Stromal cell of bone marrow (primary cell): Measurements from ENCODE around the gene USP35.
"Not testable (repeated sequence)": the region's sequence is repeated elsewhere in the genome, so short reads cannot be mapped to it uniquely, and the experiment has no call there.

Experiments
- DNase-seq: peaks from one replicate; pipeline ENCODE4 v3.0.0-alpha.2; 2012; ENCODE audit warnings: low read depth

USP35 gene

DNA sequence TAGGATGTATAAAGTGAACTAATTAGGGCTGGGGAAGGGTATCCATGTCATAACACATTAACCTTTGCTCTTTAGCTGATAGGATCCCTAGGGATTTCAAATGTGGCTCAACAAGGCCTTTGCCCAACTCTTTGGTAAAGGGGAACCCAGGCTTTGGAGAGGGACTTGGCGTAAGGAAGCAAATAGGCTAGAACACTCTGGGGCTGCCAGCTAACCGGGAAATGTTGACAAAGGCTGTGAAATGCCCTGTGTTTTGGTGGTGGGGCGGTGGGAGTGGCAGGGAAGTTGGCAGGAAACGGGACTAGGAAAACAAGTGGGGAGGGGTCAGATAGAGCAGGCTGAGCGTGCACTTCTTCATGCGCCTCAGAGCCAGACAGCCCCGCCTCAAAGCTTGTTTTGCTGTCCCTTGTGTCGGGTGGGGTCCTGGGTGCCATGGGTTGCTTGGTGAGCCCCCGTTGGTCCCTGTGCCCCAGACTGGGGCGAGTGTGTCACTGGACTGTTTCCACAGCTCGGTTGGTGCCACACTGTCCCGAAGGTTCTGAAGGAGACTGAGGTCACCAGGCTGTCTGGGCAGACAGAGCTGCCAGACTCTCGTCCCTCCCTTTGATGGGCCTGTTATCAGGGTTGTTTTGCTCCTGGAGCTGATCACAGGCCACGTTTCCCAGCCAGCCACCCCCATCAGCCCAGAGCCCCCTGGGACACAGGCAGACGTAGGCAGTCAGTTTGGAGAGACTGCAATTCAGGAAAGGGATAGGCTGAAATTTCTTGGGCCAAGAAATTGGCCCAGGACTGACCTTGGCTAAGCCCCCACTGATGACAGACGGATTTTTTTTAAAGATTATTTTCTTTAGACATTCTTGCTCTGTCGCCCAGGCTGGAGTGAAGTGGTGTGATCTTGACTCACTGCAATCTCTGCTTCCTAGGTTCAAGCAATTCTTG is 19.9 kb upstream of the USP35 start:
- DNase-seq = peak; percentile 97

DNA sequence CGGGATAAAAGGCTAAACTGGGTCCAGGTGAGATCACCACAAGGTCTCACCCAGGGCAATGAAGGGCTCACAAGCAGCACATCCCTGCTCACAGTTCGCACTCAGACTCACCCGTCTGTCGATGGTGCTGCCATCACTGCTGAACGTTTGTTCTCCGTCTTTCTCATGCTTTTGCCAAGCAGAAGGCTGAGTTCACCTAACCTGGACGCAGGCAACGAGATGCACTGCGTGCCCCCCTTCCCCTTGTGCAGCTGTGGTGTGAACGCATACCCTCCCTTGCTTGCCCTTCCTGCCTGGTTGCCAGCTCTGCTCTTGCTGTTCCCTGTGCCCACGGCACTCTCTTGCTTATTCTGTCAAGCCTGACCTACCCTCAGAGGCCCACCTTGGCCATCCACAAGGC is 18.3 kb upstream of the USP35 start:
- no peak for DNase-seq

DNA sequence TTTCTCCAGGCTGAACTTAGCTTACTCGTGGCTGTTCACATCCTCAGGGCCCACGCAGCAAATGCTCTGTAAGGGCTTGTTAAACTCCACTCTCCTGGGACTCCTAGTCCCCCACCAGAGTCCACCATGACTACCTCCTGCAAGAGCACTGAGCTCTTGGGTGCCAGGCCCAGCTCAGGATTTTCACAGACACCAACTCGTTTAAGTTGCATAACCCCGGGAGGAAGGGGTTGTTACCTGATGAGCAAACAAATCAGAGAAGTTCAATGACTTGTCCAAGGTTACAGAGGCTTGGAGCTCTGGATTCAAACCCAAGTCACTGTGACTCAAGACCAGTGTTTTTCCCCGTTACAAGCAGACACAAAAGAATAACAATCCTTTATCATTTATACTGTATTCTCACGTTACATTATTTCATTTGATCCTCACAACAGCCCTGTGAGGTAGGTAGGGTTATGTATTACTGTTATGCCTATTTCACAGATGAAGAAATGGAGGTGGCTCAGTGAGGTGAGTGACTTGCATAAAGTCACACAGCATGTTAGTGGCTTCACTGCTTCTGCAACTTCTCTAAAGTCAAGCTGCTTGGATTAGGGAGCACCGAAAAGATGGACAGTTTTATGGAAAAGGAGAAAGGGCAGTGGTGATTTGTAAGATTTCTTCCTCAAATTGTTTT is 17.7 kb upstream of the USP35 start:
- no peak for DNase-seq

DNA sequence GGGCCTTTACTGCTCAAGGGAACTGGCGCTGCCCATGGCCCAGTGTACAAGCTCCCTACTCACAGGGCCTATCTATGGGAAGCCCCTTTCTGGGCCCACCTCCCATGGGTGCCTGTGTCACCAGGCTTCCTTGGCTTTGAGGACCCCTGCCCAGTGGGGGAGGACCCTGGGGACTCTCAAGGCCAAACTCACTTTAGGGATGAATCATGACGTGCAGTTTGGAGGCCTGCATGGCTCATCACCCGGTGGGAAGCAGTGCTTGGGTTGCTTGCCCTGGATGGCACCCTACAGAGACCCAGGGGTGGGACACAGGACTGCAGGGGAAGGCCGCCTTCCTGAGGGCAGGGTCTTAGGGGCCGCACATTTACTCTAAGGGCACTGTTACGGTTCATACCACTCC is 16.8 kb upstream of the USP35 start:
- DNase-seq = no peak

DNA sequence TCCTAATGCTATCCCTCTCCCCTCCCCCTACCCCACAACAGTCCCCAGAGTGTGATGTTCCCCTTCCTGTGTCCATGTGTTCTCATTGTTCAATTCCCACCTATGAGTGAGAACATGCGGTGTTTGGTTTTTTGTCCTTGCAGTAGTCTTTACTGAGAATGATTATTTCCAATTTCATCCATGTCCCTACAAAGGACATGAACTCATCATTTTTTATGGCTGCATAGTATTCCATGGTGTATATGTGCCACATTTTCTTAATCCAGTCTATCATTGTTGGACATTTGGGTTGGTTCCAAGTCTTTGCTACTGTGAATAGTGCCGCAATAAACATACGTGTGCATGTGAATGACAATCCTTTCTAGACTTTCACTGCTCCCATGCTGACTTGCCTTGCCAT is 12.9 kb upstream of the USP35 start:
- DNase-seq = not testable (repeated sequence)

DNA sequence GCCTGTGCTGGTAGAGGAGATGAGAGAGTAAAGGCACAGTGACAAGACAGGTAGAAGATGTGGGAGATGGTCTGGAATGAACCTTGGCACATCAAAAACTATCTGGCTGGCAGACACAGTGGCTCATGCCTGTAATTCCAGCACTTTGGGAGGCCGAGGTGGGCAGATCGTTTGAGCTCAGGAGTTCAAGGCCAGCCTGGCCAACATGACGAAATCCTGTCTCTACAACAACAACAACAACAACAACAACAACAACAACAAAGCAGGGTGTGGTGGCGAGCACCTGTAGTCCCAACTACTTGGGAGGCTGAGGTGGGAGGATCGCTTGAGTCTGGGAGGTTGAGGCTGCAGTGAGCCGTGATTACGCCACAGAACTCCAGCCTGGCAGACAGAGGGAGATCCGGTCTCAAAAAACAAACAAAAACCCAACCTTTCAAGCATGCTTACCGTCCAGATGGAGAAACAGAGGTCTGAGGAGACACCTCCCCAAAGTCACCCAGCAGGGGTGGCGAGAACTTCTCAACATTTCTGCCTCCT is 12.0 kb upstream of the USP35 start:
- DNase-seq = no peak

DNA sequence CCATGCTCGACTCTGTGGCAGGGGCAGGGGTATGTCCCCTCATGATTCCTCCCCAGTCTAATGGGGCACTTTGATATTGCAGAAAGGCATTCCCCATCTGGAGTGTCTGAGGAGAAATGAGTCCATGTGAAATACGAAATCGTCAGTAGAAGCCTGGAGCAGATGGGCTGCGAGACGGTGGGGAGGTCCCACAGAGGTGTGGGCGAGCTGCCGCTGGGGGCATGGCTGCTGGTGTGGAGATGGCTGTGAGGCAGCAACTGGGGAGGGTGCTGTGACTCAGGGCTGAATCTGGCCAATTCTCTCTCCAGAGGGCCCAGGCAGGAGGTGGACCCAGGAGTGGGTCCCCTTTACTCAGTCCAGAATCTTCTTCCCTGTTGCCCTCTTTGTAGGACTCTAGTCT is 11.5 kb upstream of the USP35 start:
- DNase-seq = no peak

DNA sequence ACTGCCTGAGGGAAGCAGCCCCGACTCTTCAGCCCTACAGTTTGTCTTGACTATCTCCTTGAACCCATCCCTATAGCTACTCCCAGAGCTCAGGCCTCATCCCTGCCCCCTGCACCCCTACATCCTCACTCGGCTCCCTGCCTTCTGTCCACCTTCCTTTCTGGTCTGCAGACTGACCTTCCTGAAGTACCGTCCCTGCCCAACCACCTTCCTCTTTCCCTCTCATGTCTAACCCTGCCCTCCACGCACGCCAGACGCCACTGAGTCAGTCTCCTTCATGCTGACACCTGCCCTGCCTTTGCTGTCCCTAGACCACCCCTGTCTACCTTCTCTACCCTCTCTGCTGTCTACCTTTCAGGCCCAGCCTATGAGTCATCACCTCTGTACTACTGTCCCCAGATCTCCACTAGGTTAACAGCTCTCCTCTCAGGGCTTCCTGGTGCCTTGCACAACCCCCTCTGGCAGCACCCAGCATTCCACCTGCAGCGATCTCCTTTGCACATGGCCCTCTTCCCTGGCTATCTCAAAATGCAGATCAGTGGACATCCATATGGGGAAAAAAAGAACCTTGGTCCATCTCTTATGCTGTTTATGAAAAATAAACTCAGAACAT is 9.2 kb upstream of the USP35 start:
- no peak for DNase-seq

DNA sequence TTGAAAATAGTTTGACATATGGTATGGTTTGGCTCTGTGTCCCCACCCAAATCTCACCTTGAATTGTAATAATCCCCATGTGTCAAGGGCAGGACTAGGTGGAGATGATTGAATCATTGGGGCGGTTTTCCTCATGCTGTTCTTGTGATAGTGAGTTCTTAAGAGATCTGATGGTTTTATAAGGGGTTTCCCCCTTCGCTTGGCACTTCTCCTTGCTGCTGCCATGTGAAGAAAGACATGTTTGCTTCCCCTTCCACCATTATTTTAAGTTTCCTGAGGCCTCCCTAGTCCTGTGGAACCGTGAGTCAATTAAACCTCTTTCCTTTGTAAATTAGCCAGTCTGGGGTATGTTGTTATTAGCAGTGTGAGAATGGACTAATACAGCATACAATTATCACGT is 8.0 kb upstream of the USP35 start:
- no peak for DNase-seq

DNA sequence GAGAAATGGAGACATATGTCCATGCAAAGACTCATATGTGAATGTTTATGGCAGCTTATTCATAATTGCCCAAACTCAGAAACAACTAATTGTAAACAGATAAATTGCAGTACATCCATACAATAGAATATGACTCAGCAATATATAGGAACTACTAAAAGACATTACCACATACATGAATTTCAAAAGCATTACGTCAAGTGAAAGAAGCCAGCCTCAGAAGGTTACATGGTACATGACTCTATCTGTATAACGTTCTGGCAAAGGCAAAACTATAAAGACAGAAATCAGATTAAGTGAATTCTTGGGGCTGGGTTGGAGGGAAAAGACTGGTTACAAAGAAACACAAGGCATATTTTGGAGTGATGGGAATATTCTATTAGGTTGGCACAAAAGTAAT is 7.5 kb upstream of the USP35 start:
- DNase-seq = no peak

DNA sequence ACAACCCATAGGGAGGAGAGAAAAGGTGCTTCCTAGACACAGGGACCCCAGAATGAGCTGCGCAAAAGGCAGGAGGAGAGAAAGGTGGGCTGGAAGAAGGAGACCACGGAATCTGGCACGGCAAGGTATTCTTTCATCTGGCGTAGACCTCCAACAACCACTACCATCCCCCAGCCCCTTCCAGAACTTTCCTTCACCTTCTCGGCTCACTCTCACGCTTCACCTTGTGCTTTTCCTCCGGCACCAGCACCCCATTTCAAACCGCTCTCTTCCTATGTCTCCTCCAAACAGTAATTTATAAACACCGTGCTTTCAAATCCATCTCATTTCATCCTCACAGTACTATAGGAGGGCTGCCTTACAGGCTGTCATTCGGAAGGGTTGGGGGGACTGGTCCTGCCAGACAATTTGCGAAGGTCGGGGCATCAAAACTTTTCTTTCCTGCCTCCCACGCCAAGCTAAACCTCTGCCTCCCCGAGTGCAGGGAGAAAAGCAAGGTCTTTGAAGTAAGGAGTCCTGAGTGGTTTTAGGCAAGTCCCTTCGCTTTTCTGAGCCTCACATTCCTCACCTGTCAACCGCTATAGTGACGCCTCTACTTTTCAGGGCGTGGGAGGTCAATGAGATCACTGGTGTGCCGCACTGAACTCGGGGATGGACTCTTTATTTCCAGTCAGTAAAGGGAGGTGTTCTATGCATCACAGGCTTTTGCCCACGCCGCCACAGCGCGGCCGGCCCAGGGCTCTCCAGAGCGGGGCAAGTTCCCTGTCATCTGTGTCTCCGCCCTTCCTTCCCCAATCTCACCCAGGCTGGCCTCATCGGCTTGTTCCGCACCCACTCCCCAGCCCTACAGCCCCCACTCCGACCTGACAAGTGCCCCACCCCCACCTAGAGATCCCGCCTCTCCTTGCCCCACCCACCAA is 1.1 kb upstream of the USP35 start:
- no peak for DNase-seq

DNA sequence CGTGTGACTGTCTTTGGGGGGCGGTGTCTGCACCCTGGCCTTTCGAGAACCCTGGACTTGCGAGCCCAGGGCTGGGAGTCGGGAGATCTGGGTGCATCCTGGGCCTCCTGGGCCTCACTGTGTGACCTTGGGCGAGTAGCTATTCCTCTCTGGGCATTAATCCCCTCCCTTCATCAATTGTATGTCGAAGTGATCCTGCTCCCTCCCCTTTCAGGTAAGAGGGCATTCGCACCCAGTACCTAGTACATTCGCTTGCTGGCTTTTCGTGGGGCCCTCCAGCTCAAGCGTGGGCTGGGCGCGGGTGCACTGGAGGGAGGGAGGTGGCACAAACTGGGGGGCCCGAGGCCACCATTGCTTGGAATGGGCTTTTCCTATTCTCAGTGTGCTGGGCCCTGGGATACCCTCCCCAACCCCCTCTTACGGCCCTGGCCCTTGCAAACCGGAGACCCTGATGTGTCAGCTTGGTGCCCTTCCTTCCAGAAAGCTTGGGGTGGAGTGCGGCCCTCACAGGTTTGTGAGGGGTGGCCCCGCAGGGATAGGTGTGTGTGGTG is 530 bp downstream of the USP35 start:
- DNase-seq = no peak

DNA sequence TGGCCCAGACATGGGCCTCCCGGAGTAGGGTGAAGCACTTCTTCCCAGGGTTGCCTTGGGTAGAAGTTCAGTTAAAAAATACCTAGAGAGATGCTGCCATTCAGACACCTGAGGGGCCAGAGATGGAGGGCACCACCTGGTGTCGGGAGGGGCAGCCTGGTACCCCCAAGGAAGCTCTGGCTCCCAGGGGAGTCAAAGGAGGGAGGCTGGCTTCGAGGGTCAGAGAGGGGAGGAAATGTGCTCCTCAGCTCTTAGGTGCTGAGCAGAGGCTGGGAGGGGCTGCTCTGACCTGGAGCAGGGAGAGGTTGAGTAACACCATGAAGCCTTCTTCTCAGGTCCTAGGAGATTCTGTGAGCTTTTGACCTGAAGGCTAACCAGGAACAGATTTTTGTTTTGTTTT is 1.1 kb downstream of the USP35 start:
- no peak for DNase-seq

DNA sequence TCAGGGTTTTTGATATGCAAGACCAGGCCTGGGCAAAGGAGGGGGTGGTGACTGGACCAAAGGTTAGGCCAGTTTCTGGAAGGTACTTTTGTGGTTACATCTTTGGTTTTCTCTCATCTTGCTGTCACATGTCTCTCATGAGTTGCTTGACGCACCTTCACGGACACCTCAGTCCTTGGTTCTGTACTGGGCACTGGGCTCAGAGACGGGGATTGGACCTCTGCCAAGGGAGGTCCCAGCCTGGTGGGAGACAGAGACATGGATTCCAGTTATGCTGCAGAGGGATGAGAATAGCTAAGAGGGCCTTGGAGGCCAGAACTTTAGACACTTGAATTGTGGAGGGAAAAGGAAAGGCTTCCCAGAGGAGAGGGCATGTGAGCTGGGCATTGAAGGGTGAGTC is 1.7 kb downstream of the USP35 start:
- DNase-seq = no peak

DNA sequence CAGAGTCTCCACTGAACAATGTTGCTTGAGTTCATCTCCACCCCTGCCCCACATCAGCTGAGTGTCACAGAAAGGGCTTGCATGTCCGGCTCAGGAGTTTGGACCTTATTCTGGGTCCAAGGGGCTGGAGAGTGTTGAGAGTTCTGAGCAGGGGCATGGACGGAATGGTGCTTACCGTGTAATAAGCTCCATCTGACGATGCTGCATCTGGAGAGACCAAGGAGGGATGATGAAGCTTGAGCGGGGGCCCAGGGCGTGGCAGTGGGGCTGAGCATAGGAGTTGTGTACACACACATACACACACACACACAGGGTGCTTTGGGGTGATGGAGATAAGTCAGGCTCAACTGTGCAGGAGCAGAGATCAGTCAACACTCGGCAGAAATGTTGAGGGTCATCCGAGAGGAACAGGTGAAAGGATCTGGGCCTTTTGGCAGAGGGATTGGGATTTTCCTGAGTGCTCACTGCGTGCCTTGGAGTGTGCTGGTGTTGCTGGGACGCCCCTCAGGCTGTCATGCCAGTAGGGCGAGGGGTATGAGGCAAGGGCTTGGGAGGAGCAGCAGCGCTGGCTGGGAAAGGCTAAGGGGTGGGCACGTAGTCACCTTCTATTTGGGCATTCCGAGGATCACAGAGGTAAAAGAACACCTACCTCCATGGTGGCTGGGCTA is 2.3 kb downstream of the USP35 start:
- DNase-seq = no peak

DNA sequence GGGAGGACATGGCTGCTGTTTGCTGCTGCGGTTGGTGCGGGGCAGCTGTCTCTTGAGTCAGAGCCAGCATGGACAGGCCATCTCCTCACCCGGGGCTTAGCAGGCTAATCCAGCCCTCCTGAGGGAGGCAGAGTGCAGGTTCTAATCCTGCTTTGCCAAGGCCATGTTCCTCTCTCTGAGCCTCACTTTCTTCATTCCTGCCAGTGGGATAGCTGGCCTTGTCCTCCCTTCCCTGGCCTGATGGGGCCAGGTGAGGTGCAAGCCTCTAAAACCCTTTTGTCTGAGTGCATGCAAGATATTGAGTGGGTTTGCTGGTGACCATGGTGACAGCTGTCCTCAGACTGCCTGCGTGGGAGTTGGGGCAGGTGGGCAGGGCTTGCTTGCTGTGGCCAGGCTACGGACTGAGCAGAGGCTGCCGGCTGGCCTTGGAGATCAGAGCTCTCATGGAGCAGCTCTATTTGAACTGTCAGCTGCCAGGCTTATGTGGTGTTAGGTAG is 3.6 kb downstream of the USP35 start:
- no peak for DNase-seq

DNA sequence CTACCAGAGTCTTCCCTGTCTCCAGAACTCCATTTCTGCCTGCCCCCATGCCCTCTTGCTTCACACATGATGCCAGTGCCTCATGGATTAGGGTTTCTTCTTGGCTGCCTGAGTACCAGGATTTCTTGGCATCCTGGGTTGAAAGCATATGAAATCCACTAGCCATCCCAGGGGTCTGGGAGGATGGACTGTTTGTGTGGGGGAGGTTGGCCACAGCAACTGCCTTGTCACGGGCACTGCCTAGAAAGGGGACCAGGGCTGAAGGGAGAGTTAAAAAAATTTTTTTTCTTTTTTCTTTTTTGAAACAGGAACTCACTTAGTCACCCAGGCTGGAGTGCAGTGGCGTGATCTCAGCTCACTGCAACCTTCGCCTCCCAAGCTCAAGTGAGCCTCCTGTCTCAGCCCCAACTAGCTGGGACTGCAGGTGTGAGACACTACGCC is 4.2 kb downstream of the USP35 start:
- peak; percentile 49 for DNase-seq

DNA sequence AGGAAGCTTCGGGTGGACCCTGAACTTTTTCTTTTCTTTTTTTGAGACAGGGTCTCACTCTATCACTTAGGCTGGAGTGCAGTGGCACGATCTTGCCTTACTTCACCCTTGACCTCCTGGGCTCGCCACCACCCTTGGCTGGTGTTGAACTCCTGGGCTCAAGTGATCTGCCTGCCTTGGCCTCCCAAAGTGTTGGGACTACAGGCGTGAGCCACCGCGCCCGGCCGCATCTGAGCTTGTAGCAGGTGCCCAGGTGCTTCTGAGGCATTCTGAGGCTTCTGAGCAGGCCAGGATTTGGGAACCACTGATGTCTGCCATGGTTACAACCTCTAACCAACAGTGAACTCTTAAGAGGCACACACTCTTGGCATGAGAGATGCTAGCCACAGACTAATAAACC is 5.1 kb downstream of the USP35 start:
- DNase-seq = no peak

DNA sequence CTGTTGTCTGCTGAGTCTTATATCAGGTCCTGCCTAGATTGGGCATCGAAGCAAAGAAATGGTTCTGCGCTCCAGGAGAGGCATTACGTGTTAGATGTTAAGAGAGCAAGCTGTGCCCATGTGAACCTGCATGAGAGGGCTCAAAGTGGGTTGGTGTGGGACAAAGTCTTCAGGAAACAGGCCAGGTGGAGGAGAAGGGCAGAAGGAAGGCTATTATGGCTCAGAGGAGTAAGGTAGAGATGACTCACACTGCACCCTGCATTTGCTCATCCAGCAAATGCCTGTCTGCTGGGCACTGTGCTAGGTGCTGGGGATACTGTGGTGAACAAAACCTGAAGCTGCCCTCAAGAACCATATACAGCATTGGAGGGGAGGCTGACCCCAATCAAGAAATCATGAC is 5.8 kb downstream of the USP35 start:
- DNase-seq = no peak

DNA sequence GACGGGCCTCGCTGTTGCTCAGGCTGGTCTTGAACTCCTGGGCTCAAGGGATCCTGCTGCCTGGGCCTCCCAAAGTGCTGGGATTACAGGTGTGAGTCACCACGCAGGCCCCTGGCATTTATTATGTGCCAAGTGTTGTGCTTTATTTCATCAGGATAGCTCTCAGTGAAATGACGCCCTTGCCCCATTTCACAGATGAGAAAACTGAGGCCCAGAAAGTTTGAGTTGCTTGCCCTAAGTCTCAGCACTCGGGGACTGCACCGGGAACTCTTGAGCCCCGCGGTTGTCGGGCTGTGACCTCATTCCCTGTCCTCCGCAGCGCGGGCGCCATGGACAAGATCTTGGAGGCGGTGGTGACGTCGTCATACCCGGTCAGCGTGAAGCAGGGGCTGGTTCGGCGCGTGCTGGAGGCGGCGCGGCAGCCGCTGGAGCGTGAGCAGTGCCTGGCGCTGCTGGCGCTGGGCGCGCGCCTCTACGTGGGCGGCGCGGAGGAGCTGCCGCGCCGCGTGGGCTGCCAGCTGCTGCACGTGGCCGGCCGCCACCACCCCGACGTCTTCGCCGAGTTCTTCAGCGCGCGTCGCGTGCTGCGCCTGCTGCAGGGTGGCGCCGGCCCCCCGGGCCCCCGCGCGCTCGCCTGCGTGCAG is 7.3 kb downstream of the USP35 start:
- no peak for DNase-seq
